T-helper 9 cell (primary cell): Measurements from ENCODE around the gene BPTF.
"Not testable (repeated sequence)": the region's sequence is repeated elsewhere in the genome, so short reads cannot be mapped to it uniquely, and the experiment has no call there.

Source experiments
- DNase-seq: peaks from one replicate; pipeline ENCODE4 v3.0.0-alpha.2; 2020
- total RNA-seq, 2 donors: gene quantifications; one replicate each; lab custom pipeline; 2026; lab: John Stamatoyannopoulos, UW

Gene BPTF, protein sequence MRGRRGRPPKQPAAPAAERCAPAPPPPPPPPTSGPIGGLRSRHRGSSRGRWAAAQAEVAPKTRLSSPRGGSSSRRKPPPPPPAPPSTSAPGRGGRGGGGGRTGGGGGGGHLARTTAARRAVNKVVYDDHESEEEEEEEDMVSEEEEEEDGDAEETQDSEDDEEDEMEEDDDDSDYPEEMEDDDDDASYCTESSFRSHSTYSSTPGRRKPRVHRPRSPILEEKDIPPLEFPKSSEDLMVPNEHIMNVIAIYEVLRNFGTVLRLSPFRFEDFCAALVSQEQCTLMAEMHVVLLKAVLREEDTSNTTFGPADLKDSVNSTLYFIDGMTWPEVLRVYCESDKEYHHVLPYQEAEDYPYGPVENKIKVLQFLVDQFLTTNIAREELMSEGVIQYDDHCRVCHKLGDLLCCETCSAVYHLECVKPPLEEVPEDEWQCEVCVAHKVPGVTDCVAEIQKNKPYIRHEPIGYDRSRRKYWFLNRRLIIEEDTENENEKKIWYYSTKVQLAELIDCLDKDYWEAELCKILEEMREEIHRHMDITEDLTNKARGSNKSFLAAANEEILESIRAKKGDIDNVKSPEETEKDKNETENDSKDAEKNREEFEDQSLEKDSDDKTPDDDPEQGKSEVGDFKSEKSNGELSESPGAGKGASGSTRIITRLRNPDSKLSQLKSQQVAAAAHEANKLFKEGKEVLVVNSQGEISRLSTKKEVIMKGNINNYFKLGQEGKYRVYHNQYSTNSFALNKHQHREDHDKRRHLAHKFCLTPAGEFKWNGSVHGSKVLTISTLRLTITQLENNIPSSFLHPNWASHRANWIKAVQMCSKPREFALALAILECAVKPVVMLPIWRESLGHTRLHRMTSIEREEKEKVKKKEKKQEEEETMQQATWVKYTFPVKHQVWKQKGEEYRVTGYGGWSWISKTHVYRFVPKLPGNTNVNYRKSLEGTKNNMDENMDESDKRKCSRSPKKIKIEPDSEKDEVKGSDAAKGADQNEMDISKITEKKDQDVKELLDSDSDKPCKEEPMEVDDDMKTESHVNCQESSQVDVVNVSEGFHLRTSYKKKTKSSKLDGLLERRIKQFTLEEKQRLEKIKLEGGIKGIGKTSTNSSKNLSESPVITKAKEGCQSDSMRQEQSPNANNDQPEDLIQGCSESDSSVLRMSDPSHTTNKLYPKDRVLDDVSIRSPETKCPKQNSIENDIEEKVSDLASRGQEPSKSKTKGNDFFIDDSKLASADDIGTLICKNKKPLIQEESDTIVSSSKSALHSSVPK (N-terminal part only)
- 192 to 244 reads per million in 2 donors for total RNA-seq

GRCh38 chr17:67824735-67825626 is at the start of gene BPTF:
BPTF (plus strand) TSS chr17:67825503; CDS start chr17:67825725, 222 bp downstream.
- peak; percentile 89 for DNase-seq

GRCh38 chr17:67779098-67779672 is 46.1 kb upstream of the BPTF start:
- DNase-seq: peak; percentile 20

- no peak for DNase-seq
These were observed 40.8 kb upstream of the BPTF start for GRCh38 chr17:67784364-67785121.

DNA sequence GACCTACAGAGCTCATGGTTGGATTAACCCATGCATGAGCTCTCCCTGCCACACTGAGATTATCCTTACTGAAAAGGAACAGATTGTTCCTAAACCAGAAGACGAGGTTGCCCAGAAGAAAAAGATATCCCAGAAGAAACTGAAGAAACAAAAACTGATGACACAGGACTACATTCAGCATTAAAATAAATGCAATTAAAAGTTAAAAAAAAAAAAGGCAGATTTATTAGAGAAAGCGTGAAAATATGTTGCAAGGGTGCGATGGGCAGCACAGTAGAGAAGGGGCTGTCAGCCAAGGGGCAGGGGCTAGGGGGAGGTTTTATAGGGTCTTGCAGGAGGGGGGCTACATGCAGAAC is 40.2 kb upstream of the BPTF start:
- no peak for DNase-seq

DNA sequence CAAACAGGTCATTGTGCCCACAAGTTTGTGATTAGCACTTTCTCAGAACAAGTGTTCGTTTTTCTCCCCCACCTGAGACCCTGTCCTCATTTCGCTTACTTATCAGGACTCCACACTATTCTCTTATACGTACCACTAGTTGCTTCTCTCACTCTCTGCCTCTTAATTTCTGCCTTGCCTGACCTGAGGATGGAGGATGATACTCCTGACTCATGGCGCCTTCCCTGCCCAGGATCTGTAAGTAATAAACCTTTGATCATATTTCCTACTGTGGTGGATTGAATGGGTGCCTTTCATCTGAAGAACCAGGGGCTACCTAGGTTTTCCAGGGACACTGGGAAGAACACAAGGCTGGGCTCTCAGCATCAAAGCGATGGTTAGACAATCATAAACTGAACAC is 39.8 kb upstream of the BPTF start:
- no peak for DNase-seq

DNA sequence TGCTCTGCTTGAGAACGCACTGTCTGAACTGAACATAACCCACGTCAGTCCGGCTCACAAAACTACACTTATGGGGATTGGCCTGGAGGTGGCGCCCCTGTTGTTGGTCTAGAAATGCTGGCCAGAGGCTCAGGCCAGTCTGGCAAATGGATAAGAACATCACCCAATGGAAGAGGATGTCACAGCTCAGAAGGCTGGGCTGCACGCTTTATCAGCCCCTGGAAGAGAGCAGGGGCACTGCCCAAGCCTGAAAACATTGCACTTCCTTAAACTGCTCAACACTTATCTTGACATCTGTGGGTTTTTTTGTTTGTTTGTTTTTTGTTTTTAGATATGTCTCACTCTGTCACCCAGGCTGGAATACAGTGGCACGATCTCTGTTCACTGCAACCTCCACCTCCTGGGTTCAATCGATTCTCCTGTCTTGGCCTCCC is 24.8 kb upstream of the BPTF start:
- DNase-seq: peak; percentile 5

DNA sequence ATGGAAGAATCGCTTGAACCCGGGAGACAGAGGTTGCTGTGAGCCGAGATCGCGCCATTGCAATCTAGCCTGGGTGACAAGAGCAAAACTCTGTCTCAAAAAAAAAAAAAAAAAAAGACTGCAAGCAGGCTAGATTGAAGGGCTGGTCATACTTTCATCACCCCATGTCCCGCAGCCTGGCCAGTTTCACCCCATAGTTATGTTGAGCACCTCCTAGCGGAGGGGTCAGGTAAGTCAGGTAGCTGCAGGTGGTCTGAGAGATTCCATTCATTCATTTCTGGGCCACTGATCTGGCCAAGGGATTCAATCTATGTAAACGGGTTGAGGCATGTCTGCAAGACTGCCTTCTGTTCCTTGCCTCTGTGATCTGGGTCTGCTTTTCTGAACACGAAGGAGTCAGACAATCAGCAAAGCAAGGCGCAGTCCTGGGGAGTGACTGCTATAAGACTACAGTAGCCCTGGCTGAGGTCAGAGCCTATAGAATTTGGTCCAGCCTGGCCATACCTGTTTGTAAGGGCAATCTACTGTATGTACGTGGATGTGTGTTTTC is 23.6 kb upstream of the BPTF start:
- DNase-seq: no peak

DNA sequence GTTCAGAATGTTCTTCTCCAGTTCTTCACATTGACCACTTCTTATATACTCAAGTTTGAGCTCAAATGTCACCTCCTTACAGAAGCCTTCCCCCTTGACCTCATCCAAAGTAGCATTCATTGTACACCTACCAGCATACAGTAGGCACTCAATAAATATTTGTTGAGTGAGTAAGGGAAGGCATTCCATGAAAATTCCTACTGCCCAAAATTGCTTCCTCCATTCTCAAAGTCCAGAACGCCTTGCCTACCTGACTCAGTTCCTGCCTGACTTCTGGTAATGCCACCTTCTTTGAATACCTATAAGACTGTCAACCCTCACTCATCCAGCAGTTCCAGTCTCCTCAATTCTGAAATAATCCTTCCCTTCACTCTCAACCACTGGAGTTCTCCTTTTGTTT is 14.8 kb upstream of the BPTF start:
- DNase-seq: no peak

DNA sequence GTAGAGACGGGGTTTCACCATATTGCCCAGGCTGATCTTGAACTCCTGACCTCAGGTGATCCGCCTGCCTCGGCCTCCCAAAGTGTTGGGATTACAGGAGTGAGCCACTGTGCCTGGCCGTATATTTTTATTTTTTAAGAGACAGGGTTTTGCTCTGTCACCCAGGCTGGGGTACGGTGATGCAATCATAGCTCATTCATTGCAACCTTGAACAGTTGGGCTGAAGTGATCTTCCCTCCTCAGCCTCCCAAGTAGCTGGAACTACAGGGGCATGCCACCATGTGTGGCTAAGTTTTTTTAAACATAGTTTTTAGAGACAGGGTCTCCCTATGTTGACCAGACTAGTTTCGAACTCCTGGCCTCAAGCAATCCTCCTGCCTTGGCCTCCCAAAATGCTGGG is 12.9 kb upstream of the BPTF start:
- DNase-seq: not testable (repeated sequence)

GRCh38 chr17:67813803-67814180 is 11.5 kb upstream of the BPTF start:
- DNase-seq: no peak

DNA sequence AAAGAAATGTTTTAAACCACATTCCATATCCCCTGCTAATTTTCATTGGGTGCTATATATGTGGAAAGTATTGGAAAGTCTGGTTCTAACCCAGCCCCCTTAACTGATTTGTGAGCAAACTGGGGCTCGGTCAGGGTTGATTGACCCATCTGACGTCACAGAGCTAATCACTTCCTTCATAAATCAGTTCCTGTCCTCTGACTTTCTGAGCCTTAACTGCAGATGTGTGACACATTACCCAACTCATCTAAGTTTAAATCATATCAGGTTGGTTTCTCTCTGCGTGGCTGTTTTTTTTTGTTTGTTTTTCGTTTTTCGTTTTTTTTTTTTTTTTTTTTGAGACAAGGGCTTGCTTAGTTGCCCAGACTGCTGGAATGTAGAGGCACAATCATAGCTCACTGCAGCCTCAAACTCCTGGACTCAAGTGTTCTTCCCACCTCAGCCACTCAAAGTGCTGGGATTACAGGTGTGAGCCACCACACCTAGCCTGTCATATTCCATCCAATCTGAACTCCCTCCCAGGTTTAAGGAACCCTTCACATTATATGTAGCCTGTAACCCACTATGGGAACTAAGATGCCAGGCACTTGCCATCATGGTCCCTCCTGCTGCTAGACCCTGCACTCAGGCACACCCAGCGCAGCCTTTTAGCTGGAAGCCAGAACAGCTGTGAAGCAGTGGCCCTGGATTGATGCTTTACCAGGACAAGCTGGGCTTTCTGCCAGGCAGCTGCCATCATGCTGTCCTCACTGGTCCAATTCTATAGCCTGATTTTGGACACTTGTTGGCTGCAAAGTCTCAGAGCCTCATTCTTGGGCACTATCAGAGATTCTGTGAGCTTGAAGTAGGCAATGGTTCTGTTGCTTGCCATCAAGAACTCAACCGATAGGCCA is 6.9 kb upstream of the BPTF start:
- no peak for DNase-seq

DNA sequence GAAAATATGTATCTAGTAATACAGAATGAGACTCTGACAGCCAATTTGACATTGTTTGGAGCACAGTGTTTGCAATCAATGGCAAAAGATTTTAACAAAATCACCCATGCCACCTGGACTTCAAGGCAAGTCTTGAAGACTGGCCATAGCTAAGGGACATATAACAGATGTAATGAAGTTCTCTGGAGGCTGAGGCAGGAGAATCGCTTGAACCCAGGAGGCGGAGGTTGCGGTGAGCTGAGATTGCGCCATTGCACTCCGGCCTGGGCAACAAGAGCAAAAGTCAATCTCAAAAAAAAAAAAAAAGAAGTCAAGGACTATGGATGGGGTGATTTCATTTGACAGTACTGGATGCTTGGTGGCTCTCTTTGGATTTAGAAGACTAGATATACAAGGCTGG is 5.6 kb upstream of the BPTF start:
- no peak for DNase-seq

DNA sequence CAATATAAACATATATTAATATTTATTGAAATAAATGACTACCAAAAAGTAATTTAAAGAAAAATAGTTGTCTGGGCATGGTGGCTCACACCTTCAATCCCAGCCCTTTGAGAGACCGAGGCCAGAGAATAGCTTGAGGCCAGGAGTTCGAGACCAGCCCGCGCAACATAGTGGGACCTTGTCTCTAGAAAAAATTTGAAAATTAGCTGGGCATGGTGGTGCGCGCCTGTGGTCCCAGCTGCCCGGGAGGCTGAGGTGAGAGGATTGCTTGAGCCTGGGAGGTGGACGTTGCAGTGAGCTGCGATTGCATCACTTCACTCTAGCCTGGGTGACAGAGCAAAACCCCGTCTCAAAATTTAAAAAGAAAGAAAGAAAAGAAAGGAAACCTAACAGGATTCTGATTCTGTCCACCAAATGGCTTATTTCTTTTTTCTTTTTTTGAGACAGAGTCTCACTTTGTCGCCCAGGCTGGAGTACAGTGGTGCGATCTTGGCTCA is 3.4 kb upstream of the BPTF start:
- DNase-seq: no peak

GRCh38 chr17:67825627-67826601 is 611 bp downstream of the BPTF start:
- DNase-seq: peak; percentile 42

DNA sequence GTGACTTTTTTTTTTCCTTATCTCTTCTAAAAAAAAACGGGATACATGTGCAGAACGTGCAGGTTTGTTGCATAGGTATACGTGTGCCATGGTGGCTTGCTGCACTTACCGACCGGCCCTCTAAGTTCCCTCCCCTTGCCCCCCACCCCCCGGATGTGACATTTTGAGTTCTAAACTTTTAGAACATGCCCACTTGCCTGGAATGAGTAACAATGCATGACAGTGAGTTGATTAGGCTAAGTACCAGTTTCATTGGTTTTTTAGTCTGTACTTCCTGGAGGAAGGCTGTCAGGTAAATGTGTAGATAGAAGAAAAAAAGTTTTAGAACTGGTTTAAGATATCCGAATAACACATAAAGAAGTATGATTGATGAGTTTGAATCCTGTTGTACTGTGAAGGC is 4.0 kb downstream of the BPTF start:
- peak; percentile 7 for DNase-seq

DNA sequence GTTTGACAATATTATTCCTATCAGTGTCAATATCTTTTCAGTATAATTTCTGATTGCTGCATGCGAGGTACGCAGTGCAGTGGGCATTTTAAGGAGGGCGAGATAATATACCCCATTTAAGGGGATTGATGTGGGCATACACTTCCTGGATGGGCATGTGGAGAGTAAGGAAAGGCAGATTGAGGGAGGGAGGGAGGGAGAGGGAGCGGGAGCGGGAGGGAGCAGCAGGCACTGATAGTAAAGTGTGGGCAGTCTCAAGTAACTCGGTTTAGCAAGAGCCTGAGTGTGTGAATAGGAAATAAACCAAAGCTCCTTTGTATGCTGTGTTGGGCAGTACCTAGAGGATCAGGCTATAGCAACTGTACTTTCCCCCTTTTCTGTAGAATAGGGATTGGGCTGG is 5.1 kb downstream of the BPTF start:
- no peak for DNase-seq

GRCh38 chr17:67831268-67831667 is 6.0 kb downstream of the BPTF start:
- no peak for DNase-seq

GRCh38 chr17:67833134-67833533 is 7.8 kb downstream of the BPTF start:
- DNase-seq: no peak
